SK-N-SH treated with all-trans-retinoic acid at 6 μM for 48 hours (cell line): ENCODE measurements around the gene KIF26A.

ENCODE experiments used
- ARNTL ChIP-seq: fragments of 450-650 bp; formaldehyde crosslinking; IDR thresholded peaks from 2 replicates; pipeline ENCODE4 v1.5.0; 2020; ENCODE audit warnings: low read depth, mild to moderate bottlenecking, moderate library complexity, borderline replicate concordance
- CSDC2 ChIP-seq: fragments of 250-450 bp; sonication (Bioruptor Pico); IDR thresholded peaks from 2 replicates; pipeline ENCODE4 v1.5.0; 2020; ENCODE audit warnings: mild to moderate bottlenecking, moderate library complexity
- CSRNP3 ChIP-seq: fragments of 250-450 bp; sonication (Bioruptor Pico); IDR thresholded peaks from 2 replicates; pipeline ENCODE4 v1.5.1; 2021; ENCODE audit warnings: mild to moderate bottlenecking, moderate library complexity
- ESRRG ChIP-seq: fragments of 250-450 bp; sonication (Bioruptor Pico); IDR thresholded peaks from 2 replicates; pipeline ENCODE4 v1.6.1; 2021; ENCODE audit warnings: mild to moderate bottlenecking
- ISL1 ChIP-seq: fragments of 250-450 bp; sonication (Bioruptor Pico); IDR thresholded peaks from 2 replicates; pipeline ENCODE4 v2.1.2; 2022; ENCODE audit warnings: mild to moderate bottlenecking, moderate library complexity
- OSR1 ChIP-seq: fragments of 250-450 bp; sonication (Bioruptor Pico); IDR thresholded peaks from 2 replicates; pipeline ENCODE4 v1.8.0; 2022; ENCODE audit warnings: moderate library complexity, mild to moderate bottlenecking, inconsistent platforms
- RARB ChIP-seq: fragments of 250-450 bp; sonication (Bioruptor Pico); IDR thresholded peaks from 2 replicates; pipeline ENCODE4 v1.8.0; 2021; ENCODE audit warnings: mild to moderate bottlenecking, moderate library complexity
- ZFP3 ChIP-seq: fragments of 250-450 bp; sonication (Bioruptor Pico); IDR thresholded peaks from 2 replicates; pipeline ENCODE4 v1.5.0; 2020; ENCODE audit warnings: mild to moderate bottlenecking, moderate library complexity
- ZFP30 ChIP-seq: fragments of 450-650 bp; formaldehyde crosslinking; IDR thresholded peaks from 2 replicates; pipeline ENCODE4 v1.5.0; 2022; ENCODE audit warnings: mild to moderate bottlenecking, moderate library complexity
- ZNF70 ChIP-seq: fragments of 450-650 bp; formaldehyde crosslinking; IDR thresholded peaks from 2 replicates; pipeline ENCODE4 v1.5.0; 2020; ENCODE audit warnings: mild to moderate bottlenecking, moderate library complexity
- ZNF8 ChIP-seq: fragments of 450-650 bp; formaldehyde crosslinking; IDR thresholded peaks from 2 replicates; pipeline ENCODE4 v1.5.0; 2020; ENCODE audit warnings: mild to moderate bottlenecking, moderate library complexity
- TF ChIP-seq, protein P1 (sequence below): fragments of 250-450 bp; sonication (Bioruptor Pico); IDR thresholded peaks from 2 replicates; pipeline ENCODE4 v1.8.0; 2020; ENCODE audit warnings: mild to moderate bottlenecking, moderate library complexity, borderline replicate concordance

GRCh38 chr14:104116288-104116755 is 22.1 kb upstream of the KIF26A start:
- TF ChIP-seq, protein P1, sequence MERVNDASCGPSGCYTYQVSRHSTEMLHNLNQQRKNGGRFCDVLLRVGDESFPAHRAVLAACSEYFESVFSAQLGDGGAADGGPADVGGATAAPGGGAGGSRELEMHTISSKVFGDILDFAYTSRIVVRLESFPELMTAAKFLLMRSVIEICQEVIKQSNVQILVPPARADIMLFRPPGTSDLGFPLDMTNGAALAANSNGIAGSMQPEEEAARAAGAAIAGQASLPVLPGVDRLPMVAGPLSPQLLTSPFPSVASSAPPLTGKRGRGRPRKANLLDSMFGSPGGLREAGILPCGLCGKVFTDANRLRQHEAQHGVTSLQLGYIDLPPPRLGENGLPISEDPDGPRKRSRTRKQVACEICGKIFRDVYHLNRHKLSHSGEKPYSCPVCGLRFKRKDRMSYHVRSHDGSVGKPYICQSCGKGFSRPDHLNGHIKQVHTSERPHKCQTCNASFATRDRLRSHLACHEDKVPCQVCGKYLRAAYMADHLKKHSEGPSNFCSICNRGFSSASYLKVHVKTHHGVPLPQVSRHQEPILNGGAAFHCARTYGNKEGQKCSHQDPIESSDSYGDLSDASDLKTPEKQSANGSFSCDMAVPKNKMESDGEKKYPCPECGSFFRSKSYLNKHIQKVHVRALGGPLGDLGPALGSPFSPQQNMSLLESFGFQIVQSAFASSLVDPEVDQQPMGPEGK: no peak
- no peak for TF ChIP-seq ZFP3 (CRISPR knock-in tag)
- no peak for TF ChIP-seq CSDC2
- no peak for TF ChIP-seq ZNF8 (CRISPR knock-in tag)
- TF ChIP-seq ESRRG: no peak
- no peak for TF ChIP-seq RARB (CRISPR knock-in tag)
- no peak for TF ChIP-seq ZFP30 (CRISPR knock-in tag)
- no peak for TF ChIP-seq CSRNP3
- TF ChIP-seq ZNF70 (CRISPR knock-in tag): no peak
- TF ChIP-seq ARNTL (CRISPR knock-in tag): no peak
- TF ChIP-seq ISL1 (CRISPR knock-in tag): no peak
- no peak for TF ChIP-seq OSR1 (CRISPR knock-in tag)
